ENCODE data around the gene GAS6. TPM values are rescaled to one million over a fixed set of nuclear protein-coding genes. Genes with fewer than 3 reads are reported as not detected.

GAS6 gene
- polyA plus RNA-seq, 1 donor from 2014 or later = 52.4 TPM

DNA sequence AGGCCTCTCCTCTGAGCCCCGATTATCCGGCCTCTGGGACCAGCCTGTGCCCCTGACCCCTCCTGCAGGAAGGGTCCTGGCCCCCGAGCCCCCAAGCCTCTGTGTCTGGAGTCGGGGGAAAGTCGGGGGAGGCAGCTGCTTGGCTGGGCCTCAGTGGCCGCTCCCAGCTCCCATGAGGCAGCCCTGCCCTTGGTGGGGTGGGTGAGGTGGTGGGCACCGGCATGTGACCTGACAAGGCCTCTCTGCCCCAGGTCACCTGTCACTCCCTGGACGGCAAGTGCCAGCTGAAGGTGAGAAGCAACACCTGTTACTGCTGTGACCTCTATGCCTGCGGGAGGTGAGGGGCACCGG lies 63.3 kb downstream of the GAS6 start:
- Histone ChIP-seq H4K20me1 (ENCODE audit: insufficient read depth) (no peaks in the 10 kb centered on the region), H3K9me3 (ENCODE audit: low read length) (no peaks in the 10 kb centered on the region), H3K79me2 (replicated peaks; ENCODE audit: insufficient read depth, low read length) (no peaks in the 10 kb centered on the region), H3K9me2 (ENCODE audit: insufficient read depth, low read length) (no peaks in the 10 kb centered on the region), H3F3A (ENCODE audit: insufficient read depth, low read length, poor library complexity, severe bottlenecking) (no peaks in the 10 kb centered on the region), H3K27me3 (ENCODE audit: insufficient read depth, low read depth, low read length) (no peaks in the 10 kb centered on the region), H3K4me2 (ENCODE audit: low read length) (no peak overlapping the region), H3K9ac (ENCODE audit: low read length) (no peak overlapping the region), H2AFZ (ENCODE audit: low read depth, low read length) (no peak overlapping the region), H3K27ac (ENCODE audit: low read length) (no peak overlapping the region), H3K36me3 (ENCODE audit: insufficient read depth, low read length) (no peaks in the 10 kb centered on the region), H3K4me3 (ENCODE audit: low read length) (no peak overlapping the region)
- TF ChIP-seq POLR2AphosphoS5 (IDR thresholded peaks at IDR 0.05) (no peak), SMC3 (conservative IDR thresholded peaks at IDR 0.05; ENCODE audit: poor library complexity) (no peak), MXI1 (conservative IDR thresholded peaks at IDR 0.05; ENCODE audit: poor library complexity, severe bottlenecking) (no peak), EZH2 (IDR thresholded peaks at IDR 0.05; ENCODE audit: borderline replicate concordance, insufficient read depth, low read length, poor library complexity, severe bottlenecking) (no peak), TAF1 (IDR thresholded peaks at IDR 0.05; ENCODE audit: low read depth) (no peak), EP300 (conservative IDR thresholded peaks at IDR 0.05; ENCODE audit: poor library complexity, severe bottlenecking) (no peak), CTCF (IDR thresholded peaks at IDR 0.05; ENCODE audit: poor library complexity, severe bottlenecking) (no peak), RAD21 (conservative IDR thresholded peaks at IDR 0.05) (no peak)
- TF ChIP-seq, protein P1, sequence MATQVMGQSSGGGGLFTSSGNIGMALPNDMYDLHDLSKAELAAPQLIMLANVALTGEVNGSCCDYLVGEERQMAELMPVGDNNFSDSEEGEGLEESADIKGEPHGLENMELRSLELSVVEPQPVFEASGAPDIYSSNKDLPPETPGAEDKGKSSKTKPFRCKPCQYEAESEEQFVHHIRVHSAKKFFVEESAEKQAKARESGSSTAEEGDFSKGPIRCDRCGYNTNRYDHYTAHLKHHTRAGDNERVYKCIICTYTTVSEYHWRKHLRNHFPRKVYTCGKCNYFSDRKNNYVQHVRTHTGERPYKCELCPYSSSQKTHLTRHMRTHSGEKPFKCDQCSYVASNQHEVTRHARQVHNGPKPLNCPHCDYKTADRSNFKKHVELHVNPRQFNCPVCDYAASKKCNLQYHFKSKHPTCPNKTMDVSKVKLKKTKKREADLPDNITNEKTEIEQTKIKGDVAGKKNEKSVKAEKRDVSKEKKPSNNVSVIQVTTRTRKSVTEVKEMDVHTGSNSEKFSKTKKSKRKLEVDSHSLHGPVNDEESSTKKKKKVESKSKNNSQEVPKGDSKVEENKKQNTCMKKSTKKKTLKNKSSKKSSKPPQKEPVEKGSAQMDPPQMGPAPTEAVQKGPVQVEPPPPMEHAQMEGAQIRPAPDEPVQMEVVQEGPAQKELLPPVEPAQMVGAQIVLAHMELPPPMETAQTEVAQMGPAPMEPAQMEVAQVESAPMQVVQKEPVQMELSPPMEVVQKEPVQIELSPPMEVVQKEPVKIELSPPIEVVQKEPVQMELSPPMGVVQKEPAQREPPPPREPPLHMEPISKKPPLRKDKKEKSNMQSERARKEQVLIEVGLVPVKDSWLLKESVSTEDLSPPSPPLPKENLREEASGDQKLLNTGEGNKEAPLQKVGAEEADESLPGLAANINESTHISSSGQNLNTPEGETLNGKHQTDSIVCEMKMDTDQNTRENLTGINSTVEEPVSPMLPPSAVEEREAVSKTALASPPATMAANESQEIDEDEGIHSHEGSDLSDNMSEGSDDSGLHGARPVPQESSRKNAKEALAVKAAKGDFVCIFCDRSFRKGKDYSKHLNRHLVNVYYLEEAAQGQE (IDR thresholded peaks at IDR 0.05; ENCODE audit: borderline replicate concordance) = no peak

DNA sequence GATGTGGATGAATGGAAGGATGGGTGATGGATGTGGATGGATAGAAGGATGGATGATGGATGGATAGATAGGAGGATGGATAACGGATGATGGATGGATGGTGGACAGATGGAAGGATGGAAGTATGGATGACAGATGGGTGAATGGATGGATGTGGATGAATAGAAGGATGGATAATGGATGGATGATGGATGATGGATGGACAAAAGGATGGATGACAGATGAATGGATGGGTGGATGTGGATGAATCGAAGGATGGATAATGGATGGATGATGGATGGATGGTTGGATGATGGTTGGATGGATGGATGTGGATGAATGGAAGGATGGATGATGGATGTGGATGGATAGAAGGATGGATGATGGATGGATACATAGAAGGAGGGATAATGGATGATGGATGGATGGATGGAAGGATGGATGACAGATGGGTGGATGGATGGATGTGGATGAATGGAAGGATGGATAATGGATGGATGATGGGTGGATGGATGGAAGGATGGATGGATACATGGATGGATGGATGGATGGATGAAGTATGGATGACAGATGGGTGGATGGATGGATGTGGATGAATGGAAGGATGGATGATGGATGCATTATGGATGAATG lies 65.6 kb downstream of the GAS6 start:
- H3K79me2 ChIP-seq (replicated peaks; ENCODE audit: insufficient read depth, low read length) = no peaks in the 10 kb centered on the region
- no peaks in the 10 kb centered on the region for H3K9me3 ChIP-seq (ENCODE audit: low read length)
- no peak for TF ChIP-seq EP300 (conservative IDR thresholded peaks at IDR 0.05; ENCODE audit: poor library complexity, severe bottlenecking)
- TF ChIP-seq CTCF (IDR thresholded peaks at IDR 0.05; ENCODE audit: poor library complexity, severe bottlenecking) = no peak
- TF ChIP-seq POLR2AphosphoS5 (IDR thresholded peaks at IDR 0.05) = no peak
- TF ChIP-seq, protein P1 (IDR thresholded peaks at IDR 0.05; ENCODE audit: borderline replicate concordance) = no peak
- no peak for TF ChIP-seq EZH2 (IDR thresholded peaks at IDR 0.05; ENCODE audit: borderline replicate concordance, insufficient read depth, low read length, poor library complexity, severe bottlenecking)
- no peak for TF ChIP-seq MXI1 (conservative IDR thresholded peaks at IDR 0.05; ENCODE audit: poor library complexity, severe bottlenecking)
- TF ChIP-seq SMC3 (conservative IDR thresholded peaks at IDR 0.05; ENCODE audit: poor library complexity) = no peak
- no peak for TF ChIP-seq RAD21 (conservative IDR thresholded peaks at IDR 0.05)
- no peak for TF ChIP-seq TAF1 (IDR thresholded peaks at IDR 0.05; ENCODE audit: low read depth)
- no peaks in the 10 kb centered on the region for H3F3A ChIP-seq (ENCODE audit: insufficient read depth, low read length, poor library complexity, severe bottlenecking)
- no peak overlapping the region for H2AFZ ChIP-seq (ENCODE audit: low read depth, low read length)
- no peaks in the 10 kb centered on the region for H3K27me3 ChIP-seq (ENCODE audit: insufficient read depth, low read depth, low read length)
- no peaks in the 10 kb centered on the region for H4K20me1 ChIP-seq (ENCODE audit: insufficient read depth)
- H3K4me3 ChIP-seq (ENCODE audit: low read length) = no peak overlapping the region
- H3K36me3 ChIP-seq (ENCODE audit: insufficient read depth, low read length) = no peaks in the 10 kb centered on the region
- no peak overlapping the region for H3K9ac ChIP-seq (ENCODE audit: low read length)
- no peaks in the 10 kb centered on the region for H3K9me2 ChIP-seq (ENCODE audit: insufficient read depth, low read length)
- no peak overlapping the region for H3K27ac ChIP-seq (ENCODE audit: low read length)
- no peak overlapping the region for H3K4me2 ChIP-seq (ENCODE audit: low read length)
